GM18499 (cell line): ENCODE measurements around the gene FANCC.

Source experiments
- ATAC-seq: cut with Tn5 transposase; IDR thresholded peaks from one replicate; pipeline ENCODE4 v1.9.1; 2021; ENCODE audit warnings: moderate number of reproducible peaks; ENCODE audit not compliant: insufficient read depth, unreplicated experiment

Gene FANCC

DNA sequence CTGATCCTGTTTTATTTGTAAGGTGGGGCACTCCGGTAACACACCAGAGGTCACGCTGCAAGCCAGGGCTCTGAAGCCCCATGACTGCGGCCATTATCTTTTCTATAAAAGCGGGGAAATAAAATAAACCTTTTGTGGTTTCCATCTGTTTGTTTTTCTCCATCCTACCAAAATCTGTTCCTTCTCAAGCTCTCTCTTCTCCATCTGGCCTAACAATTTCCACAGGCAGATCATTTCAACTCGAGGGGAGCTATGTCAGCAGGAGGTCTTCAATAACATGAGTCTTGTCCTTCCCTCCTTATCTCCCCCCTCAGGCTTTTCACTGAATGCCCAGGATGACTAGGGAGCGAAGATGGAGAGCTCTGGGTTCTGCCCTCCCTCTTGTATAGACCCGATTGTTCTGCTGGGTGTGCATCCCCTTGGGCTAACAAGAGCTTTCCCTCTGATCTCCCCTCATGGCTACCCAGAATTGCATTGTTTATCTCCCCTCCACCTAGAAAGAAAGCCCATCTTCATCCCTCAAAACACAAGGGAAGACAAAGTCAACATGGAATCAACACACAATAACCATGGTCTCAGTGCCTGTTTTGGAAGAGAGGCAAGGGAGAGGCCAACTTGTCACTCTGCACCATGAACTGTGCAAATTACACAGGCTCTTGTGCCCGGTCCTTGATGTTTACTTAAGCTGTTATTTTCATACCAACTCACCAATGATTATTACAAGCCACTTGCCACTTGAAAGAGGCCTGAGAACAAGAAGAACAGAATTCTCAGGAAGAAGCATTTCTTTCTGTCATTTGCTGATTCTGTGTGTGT is 187.8 kb downstream of the FANCC start:
- no peak for ATAC-seq

DNA sequence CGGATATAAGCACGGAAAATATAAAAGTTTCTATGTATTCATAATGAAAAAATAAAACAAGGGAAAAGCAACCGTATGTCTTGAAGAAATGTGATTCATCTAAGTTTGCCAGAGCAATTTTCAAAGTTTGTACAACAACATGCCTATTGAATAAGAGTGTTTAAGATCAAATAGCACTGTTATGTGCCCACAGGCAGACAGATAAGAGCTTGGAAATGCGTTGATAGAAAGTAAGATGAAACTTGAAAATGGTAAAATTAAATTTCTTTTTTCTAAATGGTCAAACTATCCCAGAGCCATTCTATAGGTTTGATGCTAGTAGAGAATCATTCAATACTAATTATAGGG is 189.4 kb downstream of the FANCC start:
- no peak for ATAC-seq

DNA sequence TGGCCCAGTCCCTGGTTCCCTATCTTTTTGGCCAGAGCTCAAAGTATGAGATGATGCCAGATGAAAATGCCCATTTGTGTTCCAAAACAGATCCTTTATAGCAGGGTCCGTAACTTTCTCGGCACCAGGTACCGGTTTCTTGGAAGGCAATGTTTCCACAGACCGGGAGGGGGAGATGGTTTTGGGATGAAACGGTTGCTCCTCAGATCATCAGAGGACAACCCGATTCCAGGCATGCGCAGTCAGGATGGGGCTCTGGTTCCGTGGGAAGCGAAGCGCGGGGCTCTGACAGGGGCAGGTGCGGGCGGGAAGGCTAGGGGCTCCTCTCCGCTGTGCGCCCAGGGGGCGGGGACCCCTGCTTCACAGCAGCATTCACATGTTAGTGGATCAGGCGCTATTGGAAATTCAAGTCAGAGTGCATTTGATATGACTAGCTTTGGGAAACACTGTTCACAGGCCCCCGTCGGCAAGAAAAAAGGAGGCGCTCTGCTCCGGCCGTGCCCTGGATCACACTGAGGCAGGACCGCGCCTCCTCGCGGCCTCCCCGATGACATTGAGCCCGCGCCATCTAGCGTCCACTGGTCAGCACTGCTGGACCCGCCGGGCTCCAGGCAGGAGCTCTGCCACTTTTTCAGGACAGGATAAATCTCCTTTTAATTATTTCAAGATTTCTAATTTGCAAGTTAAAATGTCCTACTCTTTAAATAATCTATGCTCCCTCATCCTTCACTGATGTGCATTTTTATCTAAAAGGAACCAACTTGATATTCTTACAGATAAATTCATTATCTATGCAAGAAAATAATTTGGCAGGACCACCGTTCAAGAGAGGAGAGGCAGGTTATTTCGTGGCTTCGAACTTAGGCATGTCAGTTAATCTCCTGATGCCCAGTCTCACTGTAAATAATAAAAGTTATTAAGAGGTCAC is 190.0 kb downstream of the FANCC start:
- ATAC-seq: no peak

DNA sequence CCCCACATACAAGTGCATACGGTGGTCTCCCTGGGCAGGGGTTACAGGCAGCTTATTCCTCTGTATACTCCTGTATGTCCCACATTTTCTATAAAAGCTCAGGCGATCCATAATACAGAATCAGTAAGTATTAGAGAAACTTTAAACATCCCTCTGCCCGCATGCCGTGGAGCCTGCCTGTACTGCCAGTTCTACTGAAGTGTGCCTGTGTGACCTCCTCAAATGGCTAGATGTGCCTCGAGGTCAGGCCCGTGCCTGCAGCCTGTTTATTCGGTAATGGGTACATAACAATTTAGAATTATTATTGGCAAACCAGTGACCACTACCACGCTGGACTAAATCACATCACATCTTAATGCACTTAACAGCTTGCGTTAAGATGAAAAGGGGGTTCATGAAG is 190.8 kb downstream of the FANCC start:
- ATAC-seq: no peak

DNA sequence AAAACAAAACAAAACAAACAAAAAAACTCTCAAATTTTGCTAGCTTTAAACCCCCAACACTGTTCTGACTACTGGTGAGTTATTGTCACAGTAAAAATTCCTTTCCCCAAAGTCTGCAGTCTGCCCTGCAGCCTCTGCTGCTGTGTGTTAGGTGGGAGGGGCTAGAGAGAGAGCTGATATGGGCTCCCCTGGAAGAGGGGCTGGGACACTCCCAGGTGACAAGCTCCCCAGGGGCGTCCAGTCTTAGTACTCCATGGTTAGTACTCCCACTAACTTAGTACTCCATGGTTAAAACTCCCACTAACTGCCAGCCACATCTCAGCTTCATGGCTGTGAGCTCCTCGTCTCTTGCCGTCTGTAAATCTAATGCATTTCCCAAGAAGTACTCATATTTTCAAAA is 191.9 kb downstream of the FANCC start:
- ATAC-seq: no peak

DNA sequence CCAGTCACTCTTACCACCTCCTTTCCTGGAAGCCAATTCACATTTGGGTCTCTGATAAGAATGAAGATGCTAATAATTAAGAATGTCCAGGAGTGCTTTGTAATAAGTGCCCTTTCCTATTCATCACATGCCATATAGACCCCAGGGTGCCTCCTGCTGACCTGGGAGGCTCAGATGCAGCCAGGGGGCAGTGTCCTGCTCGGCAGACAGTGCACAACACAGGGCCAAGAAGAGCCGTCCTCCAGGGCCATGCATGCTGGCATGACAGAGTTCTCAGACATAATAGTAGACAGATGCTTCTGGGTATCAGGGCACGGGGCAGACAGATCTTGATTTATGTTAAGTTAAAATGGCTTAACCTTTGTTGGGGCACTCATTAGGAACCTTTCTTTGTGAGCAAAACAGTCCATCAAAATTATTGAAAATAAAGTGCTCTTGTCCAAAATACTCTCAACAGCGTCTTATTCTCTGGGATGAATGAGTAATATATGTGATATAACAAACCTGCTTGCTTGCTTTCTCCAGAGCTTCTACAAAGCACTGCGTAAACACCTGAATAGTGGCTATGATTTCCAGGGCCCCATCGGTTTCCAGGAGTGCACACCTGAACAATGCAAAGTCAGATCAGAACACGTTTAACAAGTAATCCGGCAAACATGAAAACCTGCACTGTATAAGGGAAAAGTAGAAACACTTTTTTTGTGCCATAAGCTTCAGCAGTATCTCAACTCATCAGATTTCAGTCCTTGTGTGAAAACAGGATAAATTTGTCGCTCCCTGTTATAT is 192.7 kb downstream of the FANCC start:
- ATAC-seq: no peak

DNA sequence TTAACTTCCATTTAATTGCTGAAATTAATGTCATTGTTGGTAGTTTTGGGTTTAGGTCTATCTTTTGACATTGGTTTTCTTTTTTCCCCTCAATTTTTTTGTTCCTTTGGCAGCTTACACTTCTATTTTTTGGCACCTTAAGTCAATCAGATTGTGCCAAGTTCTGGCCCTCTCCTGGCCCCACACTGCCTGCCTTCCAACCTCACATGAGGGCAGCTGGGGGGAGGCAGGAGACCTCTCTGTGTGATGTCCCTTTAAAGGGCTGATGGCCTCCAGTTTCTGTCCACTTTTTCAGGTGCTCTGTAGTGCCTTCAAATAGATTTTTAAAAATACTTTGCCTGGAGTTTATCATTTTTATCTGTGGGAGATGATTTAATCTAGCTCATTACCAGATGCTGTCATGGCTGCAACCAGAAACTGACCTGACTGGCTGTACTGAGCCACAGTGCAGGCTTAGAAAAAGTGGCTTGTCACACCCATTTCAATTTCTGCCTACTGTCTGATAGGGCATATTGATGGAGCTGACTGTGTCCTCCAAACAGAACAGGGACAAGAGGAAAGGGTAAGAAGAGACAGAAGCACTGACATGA is 196.6 kb downstream of the FANCC start:
- no peak for ATAC-seq

DNA sequence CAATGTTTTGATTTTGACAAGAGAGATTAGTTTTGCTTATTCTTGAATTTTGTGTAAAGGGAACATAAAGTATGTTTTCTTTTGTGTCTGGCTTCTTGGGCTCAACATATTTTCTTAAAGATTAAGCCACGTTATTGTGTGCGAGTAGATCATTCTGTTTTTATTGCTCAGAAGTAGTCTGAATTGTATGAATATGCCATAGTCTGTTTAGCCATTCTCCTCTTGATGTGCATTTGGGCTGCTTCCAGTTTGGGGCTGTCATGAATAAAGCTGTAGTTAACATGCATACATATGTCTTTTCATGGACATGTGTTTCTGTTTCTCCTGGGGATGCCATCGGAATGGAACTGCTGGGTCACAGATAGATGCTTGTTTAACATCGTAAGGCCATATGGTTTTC is 198.9 kb downstream of the FANCC start:
- no peak for ATAC-seq

DNA sequence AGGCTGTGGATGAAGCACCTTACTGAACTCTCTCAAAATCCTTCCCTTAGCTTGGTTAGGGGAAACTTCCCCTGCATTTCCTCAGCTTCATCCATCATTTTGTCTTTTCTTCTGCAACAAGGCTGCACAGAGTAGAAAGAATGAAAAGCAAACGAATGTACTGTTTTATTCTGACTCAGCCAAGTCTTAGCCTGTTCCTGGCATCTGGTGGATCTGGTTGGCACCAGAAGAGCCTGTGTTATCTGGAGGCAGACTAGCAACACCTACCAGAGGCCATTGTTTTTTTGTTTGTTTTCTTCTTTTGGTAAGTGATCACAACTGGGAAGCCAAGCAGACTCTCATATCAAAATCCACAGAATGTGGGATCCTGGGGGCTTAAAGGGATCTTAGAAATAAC is 200.7 kb downstream of the FANCC start:
- ATAC-seq: no peak

DNA sequence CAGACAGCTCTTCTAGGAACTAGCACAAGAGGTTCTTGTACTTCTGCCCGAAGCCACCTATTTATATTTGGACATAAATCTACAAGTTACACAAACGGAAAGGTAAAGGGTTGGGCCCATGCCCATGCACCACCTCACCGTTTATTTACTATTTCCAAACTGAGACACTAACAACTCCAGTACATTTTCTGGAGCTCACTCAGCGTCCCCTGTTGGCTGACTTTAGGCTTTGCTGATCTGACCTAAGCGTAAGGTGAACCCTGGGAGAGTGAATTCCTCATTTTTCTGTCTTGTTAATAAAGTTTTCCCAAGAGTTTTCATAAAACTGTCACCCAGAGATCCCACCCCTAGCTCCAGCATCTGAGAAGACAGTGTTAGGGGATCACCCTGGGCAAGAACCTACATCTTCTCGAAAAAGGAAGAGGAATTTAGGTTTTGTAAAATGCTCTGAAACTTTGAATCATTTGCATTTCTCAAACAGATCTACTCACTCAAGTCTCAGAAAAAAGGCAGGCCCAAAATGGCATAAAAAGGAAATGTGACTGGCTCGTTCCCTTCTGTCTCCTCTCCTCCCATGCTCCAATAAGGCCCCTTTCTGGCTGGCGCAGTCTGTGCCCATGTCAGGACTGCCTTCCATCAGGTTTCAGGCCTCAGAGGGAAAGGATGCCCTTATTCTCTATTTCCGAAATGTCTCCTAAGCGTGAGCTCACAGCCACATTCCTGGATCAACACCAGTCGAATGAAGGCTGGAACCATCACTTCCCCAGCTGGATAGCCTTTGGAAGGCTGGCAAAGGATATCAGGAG is 201.3 kb downstream of the FANCC start:
- no peak for ATAC-seq

DNA sequence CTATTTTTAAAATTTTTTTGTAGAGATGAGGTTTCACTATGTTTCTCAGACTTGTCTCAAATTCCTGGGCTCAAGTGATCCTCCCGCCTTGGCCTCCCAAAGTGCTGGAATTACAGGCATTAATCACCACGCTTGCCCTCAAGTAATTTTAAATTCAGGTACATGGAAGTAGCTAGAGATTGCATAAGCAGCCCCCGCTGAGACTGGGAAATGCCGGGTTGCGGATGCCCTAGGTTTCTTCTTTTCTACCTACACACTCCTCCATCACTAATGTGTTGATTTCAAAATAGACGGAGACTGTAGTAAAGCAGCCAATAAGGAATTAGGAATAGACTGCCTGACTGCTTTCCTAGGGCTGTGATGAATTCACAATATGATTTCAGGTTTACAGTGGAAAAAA is 202.4 kb downstream of the FANCC start:
- no peak for ATAC-seq

DNA sequence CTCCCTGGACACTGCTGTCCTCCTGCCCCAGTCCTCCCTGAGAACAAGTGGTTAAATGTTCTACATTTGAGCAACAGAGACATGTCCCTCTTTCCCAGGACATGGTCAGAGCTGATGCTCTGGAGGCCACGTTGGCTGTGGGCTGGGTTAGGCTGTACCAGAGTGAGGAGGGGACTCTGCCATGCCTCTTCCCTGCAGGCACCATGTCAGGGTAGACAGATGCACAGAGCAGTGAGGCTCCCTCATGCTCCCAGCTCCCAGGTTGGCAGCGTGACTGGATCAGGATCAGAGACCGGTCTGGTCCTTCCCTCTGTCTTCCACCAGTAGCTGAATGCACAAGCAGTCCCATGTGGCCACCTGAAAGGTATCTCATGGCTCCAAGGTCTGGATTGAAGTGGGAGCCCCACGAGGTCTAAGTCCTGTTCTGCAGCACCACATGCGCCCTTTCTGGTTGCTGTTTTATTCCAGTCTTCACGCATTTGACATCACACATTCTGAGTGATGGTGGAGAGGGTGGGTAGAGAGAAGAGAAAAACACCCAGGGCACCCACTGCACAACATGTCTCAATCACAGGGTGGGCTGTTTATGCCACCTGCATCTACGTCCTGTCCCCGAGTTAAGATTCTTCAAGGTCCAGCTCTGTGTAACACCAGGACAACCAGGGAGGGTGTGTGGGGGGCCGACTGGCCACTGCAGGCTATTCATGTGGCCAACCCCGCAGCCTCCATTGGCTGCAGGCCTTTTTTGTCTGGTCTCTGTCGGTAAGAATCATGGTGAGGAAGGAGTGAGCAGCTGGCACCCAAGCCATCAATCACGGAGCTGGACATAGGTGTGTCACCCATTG is 204.9 kb downstream of the FANCC start:
- no peak for ATAC-seq

DNA sequence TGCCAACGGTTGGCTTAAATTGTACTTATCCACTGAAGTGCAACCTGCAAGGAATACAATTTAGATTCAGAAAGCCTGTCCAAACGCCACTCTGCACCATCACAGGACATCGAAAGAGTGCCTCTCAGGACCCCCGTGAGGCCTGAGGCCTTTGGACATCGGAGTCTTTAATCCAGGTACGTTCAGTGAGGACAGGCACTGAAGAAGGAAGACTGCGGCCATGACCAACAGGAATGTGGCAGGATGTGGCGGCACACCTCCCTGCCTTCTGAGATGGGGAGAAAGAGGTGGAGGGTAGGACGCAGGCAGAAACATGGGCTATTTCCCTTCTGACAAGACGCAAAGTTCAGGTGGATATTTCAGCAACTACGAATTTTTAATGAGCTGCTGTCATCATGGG is 205.8 kb downstream of the FANCC start:
- ATAC-seq: no peak

DNA sequence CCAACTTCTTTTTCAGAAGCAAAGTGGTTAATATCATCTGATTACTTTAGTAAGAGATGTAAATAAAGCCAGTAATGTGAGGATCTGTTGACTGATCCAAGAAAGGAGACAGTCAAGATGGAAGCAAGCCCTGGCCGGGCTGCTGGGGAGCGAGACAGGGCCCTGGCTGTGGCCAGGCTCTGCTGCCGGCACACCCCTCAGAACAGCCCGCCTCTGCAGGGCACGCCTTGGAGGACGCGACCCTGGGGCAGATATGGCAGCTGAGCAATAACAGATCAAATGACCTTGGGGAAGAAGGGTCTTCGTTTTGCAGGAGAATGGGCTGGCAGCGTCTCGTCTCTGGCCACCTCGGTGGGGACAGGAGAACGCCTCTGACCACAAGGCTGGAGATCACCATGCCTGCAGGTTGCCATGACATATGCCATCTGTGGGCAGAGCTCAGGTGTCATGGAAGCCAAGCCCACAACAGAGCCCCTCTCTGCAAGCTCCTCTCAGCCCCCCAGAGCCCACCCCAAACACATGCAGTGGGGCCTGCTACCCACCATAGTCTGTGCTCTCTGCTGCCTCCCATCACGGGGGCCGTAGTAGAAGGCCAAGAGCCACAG is 206.5 kb downstream of the FANCC start:
- no peak for ATAC-seq

DNA sequence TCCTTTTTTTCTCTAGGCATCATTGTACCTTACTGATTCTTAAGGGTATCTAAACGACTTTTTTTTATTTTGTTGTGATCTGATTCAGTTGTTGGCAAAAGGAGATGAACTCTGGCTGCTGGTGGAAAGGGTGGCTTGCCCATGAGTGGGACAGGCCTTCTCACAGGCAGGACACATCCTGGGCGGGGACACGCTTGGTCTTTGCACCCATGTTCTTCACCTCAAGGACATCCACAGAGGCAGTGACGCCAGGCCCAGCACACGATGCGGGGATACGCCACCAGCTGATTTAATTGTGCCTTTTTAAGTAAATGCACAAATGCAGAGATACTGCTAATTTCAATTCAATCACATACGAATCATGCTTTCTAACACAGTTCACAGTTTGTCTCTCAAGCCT is 208.1 kb downstream of the FANCC start:
- ATAC-seq: no peak

DNA sequence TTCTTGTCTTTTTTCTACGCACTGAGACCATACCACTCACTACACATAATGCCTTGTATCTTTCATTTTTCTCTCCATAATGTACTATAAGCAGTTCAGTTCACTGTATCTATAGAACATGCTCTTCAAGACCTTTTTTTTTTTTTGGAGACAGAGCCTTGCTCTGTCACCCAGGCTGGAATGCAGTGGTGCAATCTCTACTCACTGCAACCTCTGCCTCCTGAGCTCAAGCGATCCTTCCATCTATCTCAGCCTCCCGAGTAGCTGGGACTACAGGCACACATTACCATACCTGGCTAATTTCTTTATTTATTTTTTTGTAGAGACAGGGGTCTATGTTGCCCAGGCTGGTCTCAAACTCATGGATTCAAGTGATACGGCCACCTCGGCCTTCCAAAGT is 208.7 kb downstream of the FANCC start:
- no peak for ATAC-seq

DNA sequence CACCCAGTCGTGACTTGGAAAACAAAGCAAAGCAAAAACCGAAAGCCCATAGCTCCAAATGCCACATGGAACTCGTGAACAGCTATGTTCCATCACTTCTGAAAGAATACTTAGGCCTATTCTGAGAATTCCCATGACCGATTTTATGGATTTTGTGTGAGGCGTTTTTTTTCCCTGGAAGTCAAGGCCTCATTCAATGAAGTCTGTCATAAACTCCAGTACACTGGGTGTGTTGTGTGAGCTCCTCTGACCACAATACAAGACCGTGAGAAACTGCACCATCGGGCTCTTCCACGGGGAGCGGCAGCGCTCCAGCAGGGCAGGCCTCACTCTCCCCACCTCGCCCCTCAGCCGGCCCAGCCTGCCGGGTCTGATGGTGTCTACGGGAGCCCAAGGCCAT is 209.5 kb downstream of the FANCC start:
- ATAC-seq: no peak

DNA sequence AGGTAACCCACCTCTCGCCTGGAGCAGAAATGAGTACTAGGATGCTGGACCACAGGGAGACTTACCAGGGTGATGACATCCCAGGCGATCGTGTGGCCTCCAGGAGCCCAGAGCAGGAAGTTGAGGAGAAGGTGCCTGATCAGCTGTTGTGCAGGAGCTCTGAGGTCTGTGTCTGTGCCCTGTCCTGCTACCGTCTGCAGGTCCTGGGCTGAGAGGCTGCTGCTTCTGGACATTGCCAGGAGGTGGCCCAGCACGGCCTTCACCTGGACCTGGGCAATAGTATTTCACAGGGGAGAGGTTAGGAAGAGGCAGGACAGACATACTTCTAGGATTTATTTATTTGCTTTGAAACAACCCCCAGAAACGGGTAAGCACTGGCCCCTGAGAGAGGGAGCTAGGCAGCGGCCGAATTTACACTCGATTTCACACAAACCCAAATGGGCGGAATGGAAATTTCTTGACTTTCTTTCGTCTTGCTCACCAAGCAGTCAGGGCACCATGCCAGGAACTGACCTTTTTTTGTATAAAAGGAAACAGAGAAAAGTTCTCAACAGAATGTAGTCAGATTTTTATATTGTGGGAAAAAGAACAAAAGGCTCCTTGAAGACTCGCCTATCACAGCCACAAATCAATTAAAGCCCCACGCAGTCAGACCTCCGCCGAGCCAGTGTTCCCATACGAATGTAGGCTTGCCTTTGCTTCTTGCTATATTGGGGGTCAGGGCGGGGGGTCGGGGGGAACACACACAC is 210.3 kb downstream of the FANCC start:
- no peak for ATAC-seq
